ENCODE measurements around the gene NFIA.

DNA sequence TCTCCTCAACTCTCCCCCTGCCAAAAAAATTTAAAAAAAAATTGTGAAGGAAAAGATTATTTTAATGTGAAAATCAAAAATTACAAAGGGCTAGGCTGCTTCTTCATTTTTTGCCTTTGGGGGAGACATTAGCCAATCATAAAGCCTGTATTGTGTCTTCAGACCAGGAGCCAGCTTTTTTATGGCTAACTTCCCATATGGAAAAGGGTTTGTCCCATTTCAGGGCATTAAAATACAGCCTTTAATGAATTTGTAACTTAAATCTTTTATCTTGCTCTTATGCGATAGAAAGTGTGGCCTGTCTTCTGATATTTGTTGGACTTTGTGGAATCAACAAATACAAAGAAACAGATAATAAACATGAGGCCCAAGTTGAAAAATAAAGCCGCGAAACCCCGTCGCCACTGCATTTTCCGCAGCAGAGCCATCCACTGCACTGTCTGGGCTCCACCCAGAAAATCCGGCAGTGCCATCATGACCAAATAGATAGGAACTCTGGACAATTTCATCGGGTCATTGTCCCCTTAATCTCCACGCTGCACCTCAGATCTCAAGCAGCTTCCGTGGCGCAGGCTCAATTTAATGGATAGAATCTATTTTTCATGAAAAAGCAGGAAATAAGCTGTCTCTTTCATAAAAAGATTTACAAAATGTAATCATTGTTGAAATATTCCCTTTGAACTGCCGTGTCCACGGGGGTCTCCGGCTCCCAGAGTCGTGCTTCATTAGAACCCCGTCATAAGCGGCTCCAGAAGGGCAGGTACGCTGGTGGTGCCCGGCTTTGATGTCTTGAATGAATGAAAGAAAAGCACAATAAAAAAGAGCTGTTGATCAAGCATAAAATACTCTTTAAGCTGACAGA is 365.0 kb downstream of the NFIA start:
- TF ChIP-seq, protein P1, sequence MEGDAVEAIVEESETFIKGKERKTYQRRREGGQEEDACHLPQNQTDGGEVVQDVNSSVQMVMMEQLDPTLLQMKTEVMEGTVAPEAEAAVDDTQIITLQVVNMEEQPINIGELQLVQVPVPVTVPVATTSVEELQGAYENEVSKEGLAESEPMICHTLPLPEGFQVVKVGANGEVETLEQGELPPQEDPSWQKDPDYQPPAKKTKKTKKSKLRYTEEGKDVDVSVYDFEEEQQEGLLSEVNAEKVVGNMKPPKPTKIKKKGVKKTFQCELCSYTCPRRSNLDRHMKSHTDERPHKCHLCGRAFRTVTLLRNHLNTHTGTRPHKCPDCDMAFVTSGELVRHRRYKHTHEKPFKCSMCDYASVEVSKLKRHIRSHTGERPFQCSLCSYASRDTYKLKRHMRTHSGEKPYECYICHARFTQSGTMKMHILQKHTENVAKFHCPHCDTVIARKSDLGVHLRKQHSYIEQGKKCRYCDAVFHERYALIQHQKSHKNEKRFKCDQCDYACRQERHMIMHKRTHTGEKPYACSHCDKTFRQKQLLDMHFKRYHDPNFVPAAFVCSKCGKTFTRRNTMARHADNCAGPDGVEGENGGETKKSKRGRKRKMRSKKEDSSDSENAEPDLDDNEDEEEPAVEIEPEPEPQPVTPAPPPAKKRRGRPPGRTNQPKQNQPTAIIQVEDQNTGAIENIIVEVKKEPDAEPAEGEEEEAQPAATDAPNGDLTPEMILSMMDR (IDR thresholded peaks at IDR 0.05) = no peak
- TF ChIP-seq POLR2A (IDR thresholded peaks at IDR 0.05) = no peak

Data from esophagus squamous epithelium (tissue), 4 donors.